Right hindlimb (tissue), 1 donor: ENCODE data around the gene DEXI.
"Not testable (repeated sequence)": the region's sequence is repeated elsewhere in the genome, so short reads cannot be mapped to it uniquely, and the experiment has no call there.

Experiments used
- DNase-seq: peaks from one replicate; pipeline ENCODE4 v3.0.0-alpha.2; 2018

The DEXI gene

DNA sequence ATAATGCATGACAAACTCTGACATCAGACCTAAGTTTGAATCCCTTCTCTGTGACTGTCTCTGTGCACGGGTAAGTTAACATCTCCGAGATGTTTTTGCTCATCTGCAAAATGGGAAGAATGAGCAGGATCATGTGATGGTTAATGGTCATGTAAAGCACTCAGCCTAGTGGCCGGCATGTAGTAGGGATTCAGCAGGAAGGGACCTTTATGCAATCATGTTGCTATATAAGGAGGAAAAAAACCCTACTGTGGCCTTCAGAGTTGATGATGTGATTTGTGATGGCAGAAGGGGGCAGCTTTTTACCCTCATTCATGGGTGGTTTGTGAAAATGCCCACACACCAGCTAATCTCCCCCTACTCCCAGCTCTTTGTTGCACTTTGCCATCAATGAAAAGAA, 26.2 kb upstream of the DEXI start:
- no peak for DNase-seq

DNA sequence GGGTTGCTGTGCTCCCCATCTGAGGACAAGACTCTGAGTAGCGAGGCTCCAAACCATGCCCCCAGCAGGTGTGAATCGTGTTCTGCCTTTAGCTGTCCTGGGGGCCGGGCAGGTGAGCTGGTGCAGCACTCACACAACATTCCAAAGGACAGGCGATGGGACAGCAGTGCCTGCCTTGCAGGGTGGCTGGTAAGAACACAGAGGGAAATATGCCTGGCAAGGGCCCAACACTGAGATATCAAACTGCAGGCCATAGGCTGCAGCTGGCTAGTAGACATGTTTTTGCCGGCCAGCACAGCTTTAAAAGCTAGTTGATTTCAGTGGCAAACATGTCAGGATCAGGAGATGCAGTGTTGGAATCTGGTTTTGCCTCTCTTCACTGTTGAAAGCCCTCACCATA, 25.7 kb upstream of the DEXI start:
- DNase-seq = no peak

DNA sequence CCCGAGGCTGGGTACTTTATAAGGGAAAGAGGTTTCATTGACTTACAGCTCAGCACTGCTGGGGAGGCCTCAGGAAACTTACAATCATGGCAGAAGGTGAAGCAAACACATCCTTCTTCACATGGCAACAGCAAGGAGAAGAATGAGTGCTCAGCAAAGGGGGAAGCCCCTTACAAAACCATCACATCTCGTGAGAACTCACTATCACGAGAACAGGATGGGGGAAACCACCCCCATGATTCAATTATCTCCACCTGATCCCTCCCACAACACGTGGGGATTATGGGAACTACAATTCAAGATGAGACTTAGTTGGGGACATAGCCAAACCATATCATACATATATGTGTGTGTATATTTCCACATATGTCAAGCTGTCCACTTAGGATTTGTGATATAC, 24.3 kb upstream of the DEXI start:
- not testable (repeated sequence) for DNase-seq

DNA sequence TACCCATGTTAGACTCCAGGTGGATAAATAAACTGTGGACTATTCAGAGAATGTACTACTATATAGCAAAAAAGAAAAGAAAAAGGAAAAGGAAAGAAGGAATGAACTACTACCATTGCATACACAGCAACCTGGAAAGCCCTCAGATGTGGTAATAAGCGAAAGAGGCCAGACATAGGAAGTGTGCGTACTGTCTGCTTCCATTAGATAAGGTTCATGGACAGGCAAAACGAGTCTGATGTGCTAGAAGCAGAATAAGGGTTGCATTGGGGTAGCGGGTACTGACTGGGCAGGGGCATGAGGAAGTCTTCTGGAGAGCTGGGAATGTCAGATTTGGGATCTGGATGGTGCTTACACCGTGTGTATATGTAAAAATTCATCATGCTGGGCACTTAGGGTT, 23.9 kb upstream of the DEXI start:
- no peak for DNase-seq

DNA sequence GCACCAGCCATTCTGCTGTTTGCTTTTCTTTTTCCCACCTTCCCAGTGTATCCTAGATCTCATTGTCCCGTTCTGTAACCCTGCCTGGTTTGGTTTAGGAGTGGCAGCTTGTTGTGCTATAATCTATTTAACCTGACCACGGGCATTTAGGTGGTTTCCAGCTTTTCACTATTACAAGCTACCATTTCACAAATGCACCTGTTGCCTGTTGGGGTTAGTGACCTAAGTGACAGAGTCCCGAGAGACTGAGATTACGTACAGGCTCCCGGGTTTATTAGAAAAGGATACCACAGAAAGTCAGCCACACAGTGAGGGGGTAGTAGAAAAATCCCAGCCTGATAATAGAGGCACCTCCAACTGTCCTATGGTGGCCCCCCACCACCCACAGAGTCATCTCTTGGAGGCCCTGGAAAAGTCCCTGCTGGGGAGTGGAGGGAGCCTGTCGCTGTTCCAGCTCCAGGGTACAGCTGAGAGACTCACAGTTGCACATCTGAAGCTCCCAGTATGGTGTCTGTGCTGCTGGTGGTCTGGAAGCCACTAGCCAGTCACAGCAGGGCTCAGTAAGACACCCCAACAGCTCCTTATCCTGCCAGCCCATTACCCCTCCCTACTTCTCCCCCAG, 23.3 kb upstream of the DEXI start:
- DNase-seq = no peak

DNA sequence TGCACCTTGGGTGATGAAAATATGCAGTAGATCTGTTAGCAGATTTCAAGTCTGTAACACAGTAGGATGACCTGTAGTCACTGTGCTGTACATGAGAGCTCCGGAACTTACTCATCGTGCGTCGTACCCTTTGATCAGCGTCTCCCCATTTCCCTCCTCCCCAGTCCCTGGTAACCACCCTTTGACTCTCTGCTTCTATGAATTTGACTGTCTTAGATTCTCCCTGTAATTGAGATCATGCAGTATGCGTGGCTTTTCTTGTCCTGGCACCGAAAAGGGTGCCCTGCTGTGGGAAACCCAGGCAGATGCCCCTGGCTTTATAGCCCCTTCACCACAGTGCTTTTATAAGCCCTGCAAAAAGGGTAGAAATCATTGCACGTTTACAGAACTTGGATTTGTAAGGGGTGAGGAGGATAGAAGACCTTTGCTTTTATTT, 22.6 kb upstream of the DEXI start:
- no peak for DNase-seq

DNA sequence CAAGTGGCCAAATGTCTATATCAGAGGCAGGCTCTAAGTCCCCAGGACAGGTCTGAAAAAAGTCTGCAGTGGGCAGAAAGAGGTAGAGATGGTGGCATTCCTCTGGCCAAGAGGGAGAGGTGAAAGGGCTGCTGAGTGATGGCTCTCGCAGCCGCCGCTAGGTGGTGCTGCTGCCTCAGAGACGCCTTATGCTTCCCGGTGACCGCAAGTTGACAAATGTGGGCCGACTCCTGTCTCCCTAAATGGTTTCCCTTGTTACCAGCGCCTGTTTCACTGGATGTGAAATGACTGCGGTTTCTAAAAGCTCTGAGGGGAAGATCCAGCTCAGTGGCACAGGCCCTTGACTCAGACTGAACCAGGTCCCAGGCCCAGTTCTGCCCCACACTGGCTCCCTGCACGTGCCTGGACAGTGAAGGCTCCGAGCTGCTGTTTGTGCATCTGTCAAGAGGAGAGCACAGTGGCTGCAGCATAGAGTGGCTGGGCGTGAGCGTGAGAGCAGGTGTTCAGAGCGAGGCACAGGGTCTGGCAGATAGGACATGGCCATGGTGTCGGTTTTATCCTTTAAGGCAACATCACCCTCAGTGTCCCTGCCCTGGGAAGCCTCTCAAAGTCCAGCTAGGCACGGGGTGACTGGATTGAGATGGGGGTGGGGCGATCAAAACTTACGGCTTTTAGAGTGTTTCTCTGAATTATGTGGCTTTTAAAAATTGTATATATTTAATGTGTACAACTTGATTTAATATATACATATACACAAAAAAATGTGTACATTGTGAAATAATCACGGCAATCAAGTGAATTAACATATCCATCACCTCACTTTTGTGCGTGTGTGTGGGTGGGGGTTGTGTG, 22.0 kb upstream of the DEXI start:
- DNase-seq = peak; percentile 86

DNA sequence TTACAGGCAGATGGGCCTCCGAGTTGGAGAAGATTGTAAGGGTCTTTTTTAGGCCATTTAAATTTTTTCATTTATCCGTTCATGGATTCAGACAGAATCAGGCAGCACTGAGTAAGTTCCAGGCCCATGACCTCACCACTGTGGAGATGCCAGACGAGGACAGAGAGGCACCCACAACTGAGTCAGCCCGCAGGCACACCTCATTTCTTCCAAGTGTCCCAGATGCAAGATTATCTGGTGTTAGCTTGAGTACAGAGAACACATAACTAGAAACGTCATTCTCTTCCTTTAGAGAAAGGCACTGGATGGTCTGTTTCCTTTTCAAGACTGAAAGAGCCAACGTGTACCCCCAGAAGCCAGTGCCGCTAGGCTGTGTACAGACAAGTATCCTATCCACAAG, 19.0 kb upstream of the DEXI start:
- no peak for DNase-seq

DNA sequence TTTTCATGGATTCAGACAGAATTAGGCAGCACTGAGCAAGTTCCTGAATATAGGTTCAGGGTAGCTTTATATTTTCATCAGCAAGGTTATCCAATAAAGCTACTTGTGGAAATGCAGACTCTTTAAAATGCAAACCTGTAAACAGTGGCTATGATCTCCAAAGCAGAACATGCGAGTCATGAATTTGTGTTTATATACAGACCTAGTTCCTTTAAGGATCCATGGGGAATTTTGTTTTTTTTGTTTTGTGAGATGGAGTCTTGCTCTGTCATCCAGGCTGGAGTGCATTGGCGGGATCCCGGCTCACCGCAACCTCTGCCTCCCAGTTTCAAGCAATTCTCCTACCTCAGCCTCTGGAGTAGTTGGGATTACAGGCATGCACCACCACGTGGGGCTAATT, 16.9 kb upstream of the DEXI start:
- no peak for DNase-seq

DNA sequence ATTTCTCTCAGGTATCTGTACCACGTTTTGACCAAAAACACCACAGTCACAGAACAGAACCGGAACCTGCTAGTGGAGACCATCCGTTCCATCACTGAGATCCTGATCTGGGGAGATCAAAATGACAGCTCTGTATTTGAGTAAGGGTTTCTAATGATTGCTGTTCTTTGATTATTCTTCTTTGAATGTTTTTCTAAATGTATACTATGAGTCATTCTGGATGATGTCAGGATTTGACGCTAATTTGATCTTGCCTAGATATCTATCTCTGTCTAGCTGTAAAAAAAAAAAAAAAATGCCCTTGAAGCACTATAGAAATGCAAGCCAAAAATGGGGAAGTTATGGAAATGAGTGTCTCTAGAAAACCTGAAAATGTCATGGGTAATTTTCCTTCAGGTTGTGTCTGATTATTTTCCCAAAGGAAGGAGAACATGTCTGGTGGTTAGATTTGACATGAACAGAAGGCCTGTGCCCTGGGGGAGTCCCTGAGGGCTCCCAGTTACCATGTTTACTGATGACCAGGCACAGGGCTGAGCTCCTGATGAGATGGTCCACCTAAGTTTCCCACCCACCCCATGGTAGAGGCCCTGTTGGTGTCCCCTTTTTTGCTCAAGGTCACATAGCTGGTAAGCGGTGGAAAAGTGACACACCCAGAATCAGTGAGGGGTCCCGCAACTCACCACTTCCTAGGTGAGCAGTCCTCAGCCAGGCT, 15.7 kb upstream of the DEXI start:
- DNase-seq = no peak

DNA sequence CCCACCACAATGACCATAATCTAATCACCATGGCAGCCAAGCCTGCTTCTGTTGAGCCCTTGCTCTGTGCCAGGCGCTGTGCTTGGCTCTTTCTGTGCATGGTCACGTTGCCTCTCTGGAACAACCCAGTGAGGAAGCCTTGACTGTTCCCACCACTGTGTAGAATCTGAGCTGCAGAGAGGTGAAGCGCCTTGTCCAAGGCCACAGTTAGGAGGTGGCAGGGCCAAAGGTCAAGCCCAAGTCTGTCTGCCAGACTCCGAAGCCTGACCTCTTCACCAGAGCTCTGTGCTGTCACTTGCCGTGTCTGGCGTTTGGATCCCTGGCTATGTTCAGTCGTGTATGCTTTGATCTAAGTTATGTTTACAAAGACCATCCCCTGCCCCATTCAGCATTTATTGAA, 12.6 kb upstream of the DEXI start:
- DNase-seq = no peak

DNA sequence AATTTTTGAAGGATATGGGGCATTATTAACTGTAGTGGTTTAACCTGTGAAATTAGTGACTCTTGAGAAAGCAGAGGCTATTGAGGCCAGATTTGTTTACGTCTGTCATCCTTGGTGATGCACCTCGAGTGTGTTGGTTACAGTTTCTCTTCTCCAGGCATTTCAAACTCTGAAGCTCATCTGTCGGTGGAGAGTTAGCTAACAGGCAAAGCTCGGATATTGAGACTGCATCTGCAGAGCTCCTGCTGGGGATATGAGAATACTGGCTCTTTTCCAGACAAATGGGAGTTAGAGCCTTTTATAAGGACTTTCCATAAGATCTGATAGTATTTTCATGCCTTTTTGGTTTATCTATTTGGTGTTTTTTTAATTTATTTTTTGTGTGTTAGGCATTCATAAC, 8.8 kb upstream of the DEXI start:
- DNase-seq = no peak

DNA sequence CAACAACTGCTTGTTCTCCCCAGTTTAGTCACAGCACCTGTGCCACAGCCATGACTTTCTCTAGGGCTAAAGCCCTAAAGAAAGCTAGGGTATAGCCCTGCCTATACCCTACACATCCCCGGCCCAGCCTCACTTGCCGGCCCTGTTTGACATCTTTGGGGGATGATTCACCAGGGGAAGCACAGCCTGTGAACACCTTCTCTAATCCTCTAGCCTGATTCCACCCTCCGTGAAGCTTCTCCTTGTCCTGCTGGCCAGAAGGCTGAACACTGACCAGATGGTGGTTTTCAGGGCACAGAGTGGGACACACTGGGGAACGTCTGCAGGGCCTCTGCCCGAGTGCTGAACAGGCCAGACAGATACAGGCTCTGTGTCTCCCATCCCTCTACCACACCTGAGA, 8.1 kb upstream of the DEXI start:
- no peak for DNase-seq

DNA sequence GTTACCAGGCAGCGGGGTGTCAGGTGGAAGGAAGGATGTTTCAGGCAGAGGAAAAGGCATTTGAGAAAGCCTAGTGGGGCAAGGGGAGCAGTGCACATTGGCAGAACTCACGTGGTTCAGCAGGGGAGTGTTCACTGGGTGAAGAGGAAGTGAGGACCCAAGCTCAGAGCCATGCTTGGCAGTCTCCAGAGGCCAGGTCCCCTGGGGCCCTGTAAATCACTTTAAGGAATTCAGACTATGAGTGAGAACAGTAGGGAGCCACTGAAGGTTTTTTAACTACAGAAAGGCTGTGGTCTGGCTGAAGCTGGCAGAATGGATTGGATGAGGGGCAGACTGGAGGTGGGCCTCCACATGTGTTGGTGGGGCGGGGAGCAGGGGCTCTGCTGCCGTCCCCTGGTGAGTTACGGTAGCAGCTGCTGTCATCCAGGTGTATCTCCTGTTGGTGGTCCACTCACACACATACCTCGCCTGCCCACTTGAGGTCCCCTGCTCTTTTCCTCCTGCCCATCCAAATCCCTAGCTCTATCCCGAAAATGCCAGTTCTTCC, 7.2 kb upstream of the DEXI start:
- DNase-seq = no peak

DNA sequence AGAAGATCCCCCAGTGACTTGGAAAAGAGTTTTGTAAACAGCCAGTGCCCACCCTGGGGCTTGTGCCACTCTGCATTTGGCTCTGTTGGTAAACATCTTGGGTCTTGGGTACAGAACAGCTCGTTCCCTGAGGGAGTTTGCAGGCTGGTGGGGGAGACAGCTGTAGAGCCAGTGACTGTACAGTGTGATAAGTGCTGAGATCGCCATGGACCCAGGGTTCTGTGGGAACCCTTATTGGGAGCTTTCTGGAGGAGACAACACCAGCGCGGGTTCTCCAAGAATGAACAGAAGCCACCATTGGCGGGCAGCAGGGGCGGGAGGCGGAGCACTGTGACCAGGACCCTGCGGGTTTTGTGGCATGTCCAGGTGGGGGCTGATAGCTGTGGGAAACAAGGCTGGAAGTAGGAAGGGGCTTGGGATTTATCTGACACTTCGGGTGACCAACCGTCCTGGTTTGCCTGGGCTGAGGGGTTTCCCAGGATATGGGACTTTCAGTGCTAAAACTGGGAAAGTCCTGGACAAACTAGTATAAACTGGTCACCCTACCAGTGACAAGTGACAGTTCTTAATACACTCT, 5.0 kb upstream of the DEXI start:
- no peak for DNase-seq

DNA sequence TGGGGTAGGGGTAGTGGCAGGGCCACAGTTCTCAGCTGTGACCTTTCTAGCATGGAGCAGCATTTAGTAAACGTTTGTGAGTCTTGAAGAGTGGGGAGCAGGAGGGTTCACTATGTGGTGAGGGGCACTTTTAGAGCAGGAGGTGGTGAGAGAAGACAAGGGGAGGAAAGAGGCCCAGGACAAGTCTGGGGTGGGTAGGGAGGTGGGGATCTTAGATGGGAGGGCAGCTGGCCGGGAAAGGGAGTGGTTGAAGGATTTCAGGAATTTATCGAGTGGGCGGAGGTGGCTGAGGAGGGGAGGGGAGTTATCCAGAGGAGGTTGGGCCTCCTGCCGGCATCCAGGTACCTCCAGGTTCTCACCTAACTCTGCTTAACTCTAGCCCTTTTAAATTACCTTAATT, 4.0 kb upstream of the DEXI start:
- DNase-seq = no peak

DNA sequence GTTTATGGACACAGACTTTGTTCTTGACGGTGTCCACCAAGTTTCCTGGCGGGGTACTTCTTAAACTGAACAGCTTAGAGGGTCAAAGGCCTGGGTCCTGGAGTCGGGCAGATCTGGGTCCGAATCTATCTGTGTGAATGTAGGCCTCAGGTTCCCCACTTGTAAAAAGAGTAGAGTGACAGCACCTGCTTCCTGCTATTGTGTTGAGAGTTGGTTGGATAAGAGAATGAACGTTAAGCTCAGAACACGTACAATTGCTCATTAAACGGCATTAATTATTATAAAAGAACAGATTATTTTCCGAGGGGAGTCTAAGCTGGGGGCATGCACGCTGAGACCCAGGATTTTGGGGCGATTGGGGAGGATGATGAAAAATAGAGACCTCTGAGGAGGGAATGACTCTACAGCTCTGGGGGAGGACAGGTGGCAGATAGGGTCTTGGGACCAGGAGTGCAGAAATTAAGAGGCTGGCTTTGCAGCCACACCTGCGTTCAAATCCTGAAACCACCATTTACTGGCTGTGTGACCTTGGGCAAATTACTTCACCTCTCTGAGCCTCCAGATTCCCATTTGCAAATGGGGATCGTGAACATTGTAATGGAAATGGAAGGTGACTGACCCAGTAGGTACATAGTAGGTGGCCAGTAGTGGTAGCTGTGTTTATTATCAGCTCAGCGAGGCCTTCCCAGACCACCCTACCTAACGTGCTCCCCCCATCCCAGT, 3.0 kb upstream of the DEXI start:
- no peak for DNase-seq

DNA sequence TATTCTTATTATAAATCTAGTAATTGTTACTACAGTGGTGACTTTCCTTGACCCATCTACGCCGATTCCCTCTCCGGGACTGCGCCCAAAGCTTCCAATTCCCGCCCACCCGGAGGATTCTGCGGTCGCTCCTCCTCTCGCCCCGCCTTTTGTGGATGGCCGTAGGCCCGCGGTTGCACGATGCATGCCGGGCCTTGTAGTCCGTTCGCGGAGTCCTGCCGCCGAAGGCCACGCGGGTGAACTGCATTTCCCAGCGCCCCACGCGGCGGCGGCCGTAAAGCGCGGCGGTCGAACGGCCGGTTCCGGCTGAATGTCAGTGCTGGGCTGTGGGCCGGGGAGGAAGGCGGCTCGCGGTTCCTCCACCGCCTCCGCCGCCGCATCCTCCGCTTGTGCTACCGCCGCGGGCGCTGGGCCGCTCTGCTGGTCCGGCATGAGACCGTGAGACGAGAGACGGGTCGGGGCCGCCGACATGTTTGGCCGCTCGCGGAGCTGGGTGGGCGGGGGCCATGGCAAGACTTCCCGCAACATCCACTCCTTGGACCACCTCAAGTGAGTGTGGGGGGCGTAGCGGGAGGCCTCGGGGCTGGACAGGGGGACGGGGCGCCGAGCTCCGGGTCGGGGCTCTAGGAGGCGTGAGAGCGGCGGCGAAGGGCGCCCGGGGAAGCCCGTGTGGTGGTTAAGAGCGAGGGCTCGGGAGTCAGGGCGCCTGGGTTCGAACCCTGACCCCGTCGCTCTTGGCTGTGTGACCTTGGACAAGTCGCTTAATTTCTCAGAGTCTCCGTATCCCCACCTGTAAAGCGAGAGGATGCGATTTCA, 2.2 kb upstream of the DEXI start, which contains the start of gene CLEC16A:
TSS of gene CLEC16A (plus strand) at position 316 of the 816 bp plus-strand sequence. CDS start at position 470, 154 bp downstream.
- peak; percentile 99 for DNase-seq

DNA sequence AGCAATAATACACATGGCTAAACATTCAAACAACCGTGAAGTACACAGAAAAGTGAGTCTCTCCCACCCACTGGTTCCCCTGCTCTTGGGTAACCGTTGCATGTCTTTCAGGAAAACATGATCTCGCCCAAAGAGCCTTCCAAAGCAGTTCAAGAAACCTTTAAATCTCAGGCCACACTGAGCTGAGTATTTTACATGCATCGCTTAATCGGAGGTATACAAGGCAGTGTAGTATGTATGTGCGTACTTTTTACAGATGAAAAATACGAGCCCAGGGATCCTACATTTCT, 741 bp upstream of the DEXI start:
- no peak for DNase-seq

DNA sequence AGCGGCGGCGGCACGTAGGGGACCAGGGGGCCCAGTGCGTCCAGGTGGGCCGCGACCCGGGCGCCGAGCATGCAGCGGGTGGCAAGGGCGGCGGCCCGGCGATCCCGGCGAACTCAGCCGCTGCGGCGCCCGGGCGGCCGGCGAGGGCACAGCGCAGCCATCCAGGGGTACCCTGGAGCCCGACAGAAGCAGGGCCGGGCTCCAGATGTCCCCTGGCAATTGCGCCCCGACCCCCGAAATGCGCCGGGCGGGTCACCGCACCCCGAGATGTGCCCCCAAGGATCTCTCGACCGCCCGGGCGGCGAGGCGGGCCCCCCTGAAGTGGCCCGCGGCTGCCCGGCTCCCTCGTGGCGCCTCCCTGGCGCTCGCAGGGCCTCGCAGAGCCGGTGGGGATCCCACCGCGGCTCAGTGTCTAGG, 325 bp downstream of the DEXI start:
- not testable (repeated sequence) for DNase-seq

DNA sequence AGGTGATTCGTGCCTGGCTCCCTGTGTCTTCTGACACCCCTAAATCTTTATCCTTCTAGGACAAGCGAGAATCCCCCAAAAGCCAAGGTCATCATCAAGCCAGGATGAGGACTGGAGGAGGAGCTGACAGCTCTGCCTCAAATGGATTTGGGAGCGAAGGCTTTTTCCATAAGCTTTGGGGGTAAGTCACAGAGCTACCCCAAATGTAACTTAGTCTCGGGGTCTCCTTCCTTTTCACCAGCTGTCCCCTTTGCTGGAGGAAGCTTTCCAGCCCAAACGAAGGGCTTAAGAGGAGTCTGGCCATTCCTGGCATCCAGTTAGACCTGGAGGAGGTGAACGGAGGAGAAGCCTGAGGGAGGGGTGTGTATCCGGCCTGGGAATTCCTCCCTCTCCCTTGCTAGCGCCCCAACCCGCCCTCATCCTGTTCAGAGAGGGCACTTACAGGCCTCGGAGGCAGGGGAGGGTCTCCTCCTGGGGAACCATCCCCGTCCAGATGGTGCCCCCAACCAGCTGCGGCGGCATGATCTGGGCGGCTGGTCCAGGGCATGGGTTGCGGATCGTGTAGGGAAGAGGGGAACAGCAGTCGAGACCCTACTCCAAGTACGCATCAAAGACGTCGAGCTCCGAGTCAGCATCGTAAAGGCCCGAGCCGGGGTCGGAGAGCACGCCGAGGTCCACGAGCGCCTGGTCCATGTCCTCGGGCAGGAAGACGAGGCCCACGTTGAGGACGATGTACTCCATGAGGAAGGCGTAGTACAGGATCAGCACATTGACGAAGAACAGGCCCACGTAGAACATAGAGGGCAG, 938 bp downstream of the DEXI start:
- no peak for DNase-seq
